Caco-2 (cell line): ENCODE results near the gene KMT5B. TPM values are rescaled to one million over a fixed set of nuclear protein-coding genes. Genes with fewer than 3 reads are reported as not detected.
A peak's percentile ranks its signal among the peaks of the same experiment; 100 is the strongest.

Experiments
- BruUV-seq: library from RNA; stranded (reverse); fragments of 400-500 nt; replicated peaks from 2 replicates; lab custom pipeline; 2021; lab: Mats Ljungman, UMichigan
- CTCF ChIA-PET: fragments of 300-600 bp; sonication (Branson Sonifier 250); formaldehyde crosslinking; loops from one replicate; lab custom pipeline; 2022; ENCODE audit warnings: antibody characterized with exemption; lab: Charles Lee
- POLR2A ChIA-PET: fragments of 300-600 bp; sonication (Branson Sonifier 250); formaldehyde crosslinking; loops from one replicate; lab custom pipeline; 2022; ENCODE audit warnings: antibody characterized with exemption; lab: Charles Lee
- DNase-seq, 2 experiments: peaks; one replicate each; pipeline versions ENCODE4 v3.0.0 to v3.0.0-alpha.2; 2020 to 2022
- H3K27me3 ChIP-seq: replicated peaks from 2 replicates; pipeline ENCODE4 v1.6.0; 2011; ENCODE audit warnings: low read length; ENCODE audit not compliant: control insufficient read depth, insufficient read depth
- H3K36me3 ChIP-seq: 2 replicates; pipeline ENCODE4 v1.5.1; 2011; ENCODE audit warnings: low read length; ENCODE audit not compliant: control insufficient read depth, insufficient read depth
- H3K4me1 ChIP-seq: fragments of 250-450 bp; sonication (Bioruptor Pico); 2 replicates; pipeline ENCODE4 v1.5.1; 2020; ENCODE audit warnings: mild to moderate bottlenecking
- H3K4me3 ChIP-seq: 2 replicates; pipeline ENCODE4 v1.5.1; 2011; ENCODE audit warnings: low read depth, mild to moderate bottlenecking, control low read depth, low read length
- H3K9me3 ChIP-seq: fragments of 250-450 bp; sonication (Bioruptor Pico); 2 replicates; pipeline ENCODE4 v1.5.1; 2020; ENCODE audit warnings: mild to moderate bottlenecking, moderate library complexity
- H3K27ac Mint-ChIP-seq: one replicate; pipeline ENCODE4 v1.8.0; 2022; ENCODE audit warnings: mixed read lengths; ENCODE audit not compliant: unreplicated experiment
- H3K27me3 Mint-ChIP-seq: one replicate; pipeline ENCODE4 v1.8.0; 2022; ENCODE audit warnings: mixed read lengths; ENCODE audit not compliant: insufficient read depth, unreplicated experiment
- H3K36me3 Mint-ChIP-seq: one replicate; pipeline ENCODE4 v1.8.0; 2022; ENCODE audit warnings: mild to moderate bottlenecking, mixed read lengths; ENCODE audit not compliant: insufficient read depth, unreplicated experiment
- H3K4me1 Mint-ChIP-seq: one replicate; pipeline ENCODE4 v1.8.0; 2022; ENCODE audit warnings: low read depth, mixed read lengths; ENCODE audit not compliant: unreplicated experiment
- H3K4me3 Mint-ChIP-seq: one replicate; pipeline ENCODE4 v1.8.0; 2022; ENCODE audit warnings: mild to moderate bottlenecking, moderate library complexity, mixed read lengths; ENCODE audit not compliant: unreplicated experiment
- H3K9me3 Mint-ChIP-seq: one replicate; pipeline ENCODE4 v1.8.0; 2022; ENCODE audit warnings: mixed read lengths; ENCODE audit not compliant: unreplicated experiment
- intact Hi-C: fragments of 100-400 bp; cut with micrococcal nuclease; formaldehyde crosslinking; loops from one replicate; pipeline ENCODE4 v1.10.0; 2022; ENCODE audit not compliant: unreplicated experiment
- total RNA-seq: library from RNA; stranded (reverse); gene quantifications from 2 replicates; pipeline ENCODE4 v1.2.3, GENCODE V29; 2022
- TF ChIP-seq, protein P1 (sequence below), 2 experiments: fragments of 200-600 bp in 1 of 2; IDR thresholded peaks; 1 replicate in 1 of 2; 2 replicates in 1 of 2; pipeline versions ENCODE4 v1.5.1 to v1.8.0; 2011 to 2022; ENCODE audit warnings: antibody characterized with exemption in 1 of 2, control low read depth in 1 of 2, inconsistent platforms in 1 of 2, low read depth in 1 of 2, low read length in 1 of 2, mild to moderate bottlenecking in 1 of 2, moderate library complexity in 1 of 2; ENCODE audit not compliant: insufficient read depth in 1 of 2, severe bottlenecking in 1 of 2, unreplicated experiment in 1 of 2

KMT5B gene
- total RNA-seq, 1 experiment from 2014 or later, result 91.2 TPM

GRCh38 chr11:68206211-68206610, 6.9 kb downstream of the KMT5B start:
- Histone ChIP-seq H3K4me3 (no peak overlapping the region), H3K36me3 (no peaks in the 10 kb centered on the region), H3K9me3 (no peaks in the 10 kb centered on the region), H3K27me3 (no peaks in the 10 kb centered on the region), H3K4me1 (peaks cover 8% of the 10 kb centered on the region; the same call in 1 of the 2 replicates)
- no peaks in the 10 kb centered on the region for H3K27me3 Mint-ChIP-seq
- intact Hi-C loops, result loop anchor here (1.0 to 5.0 kb wide), 3 partner anchors 85 to 197 kb away; partner anchors contain the start of gene CHKA
- TF ChIP-seq, protein P1, sequence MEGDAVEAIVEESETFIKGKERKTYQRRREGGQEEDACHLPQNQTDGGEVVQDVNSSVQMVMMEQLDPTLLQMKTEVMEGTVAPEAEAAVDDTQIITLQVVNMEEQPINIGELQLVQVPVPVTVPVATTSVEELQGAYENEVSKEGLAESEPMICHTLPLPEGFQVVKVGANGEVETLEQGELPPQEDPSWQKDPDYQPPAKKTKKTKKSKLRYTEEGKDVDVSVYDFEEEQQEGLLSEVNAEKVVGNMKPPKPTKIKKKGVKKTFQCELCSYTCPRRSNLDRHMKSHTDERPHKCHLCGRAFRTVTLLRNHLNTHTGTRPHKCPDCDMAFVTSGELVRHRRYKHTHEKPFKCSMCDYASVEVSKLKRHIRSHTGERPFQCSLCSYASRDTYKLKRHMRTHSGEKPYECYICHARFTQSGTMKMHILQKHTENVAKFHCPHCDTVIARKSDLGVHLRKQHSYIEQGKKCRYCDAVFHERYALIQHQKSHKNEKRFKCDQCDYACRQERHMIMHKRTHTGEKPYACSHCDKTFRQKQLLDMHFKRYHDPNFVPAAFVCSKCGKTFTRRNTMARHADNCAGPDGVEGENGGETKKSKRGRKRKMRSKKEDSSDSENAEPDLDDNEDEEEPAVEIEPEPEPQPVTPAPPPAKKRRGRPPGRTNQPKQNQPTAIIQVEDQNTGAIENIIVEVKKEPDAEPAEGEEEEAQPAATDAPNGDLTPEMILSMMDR (IDR thresholded peaks at IDR 0.05; ENCODE audit: insufficient read depth in 1 of 2, low read depth in 1 of 2, low read length in 1 of 2, severe bottlenecking in 1 of 2, unreplicated experiment in 1 of 2), result peak; percentile 89 to 95
- no peak overlapping the region for H3K27ac Mint-ChIP-seq
- H3K9me3 Mint-ChIP-seq, result no peaks in the 10 kb centered on the region
- peak in 1 of 2 experiments; percentile 70 for DNase-seq
- H3K36me3 Mint-ChIP-seq, result peaks cover 6% of the 10 kb centered on the region
- ChIA-PET CTCF (interaction anchor here (0.6 to 1.7 kb wide), 6 partner anchors 10 to 971 kb away, joined by 3 to 6 read pairs (median 4); no protein-coding TSS in a partner anchor), POLR2A (interaction anchor here (0.7 kb wide), 1 partner anchor 66 kb away, joined by 3 read pairs; no protein-coding TSS in a partner anchor)
- no peak overlapping the region for H3K4me3 Mint-ChIP-seq
- BruUV-seq, result no TSS peak
- H3K4me1 Mint-ChIP-seq, result peaks cover 26% of the 10 kb centered on the region

DNA sequence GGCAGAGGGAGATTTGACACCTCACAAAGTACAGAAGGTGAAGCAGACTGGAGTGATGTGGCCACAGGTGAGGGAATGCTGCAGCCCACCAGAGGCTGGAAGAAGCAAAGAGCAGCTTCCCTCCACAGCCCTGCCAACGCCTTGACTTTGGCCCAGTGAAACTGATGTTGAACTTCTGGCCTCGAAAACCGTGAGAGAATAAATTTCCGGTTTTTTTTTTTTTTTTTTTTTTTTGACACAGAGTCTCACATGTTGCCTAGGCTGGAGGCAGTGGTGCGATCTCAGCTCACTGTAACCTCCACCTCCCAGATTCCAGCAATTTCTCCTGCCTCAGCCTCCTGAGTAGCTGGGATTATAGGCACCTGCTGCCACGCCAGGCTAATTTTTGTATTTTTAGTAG, 8.7 kb downstream of the KMT5B start:
- no peak for DNase-seq
- no peaks in the 10 kb centered on the region for H3K36me3 ChIP-seq
- H3K27me3 ChIP-seq, result no peaks in the 10 kb centered on the region
- no peaks in the 10 kb centered on the region for H3K9me3 ChIP-seq
- TF ChIP-seq, protein P1 (IDR thresholded peaks at IDR 0.05; ENCODE audit: insufficient read depth in 1 of 2, low read depth in 1 of 2, low read length in 1 of 2, severe bottlenecking in 1 of 2, unreplicated experiment in 1 of 2), result no peak
- no peak overlapping the region for H3K4me3 ChIP-seq
- Mint-ChIP-seq H3K4me1 (peaks cover 31% of the 10 kb centered on the region), H3K9me3 (no peaks in the 10 kb centered on the region), H3K27ac (no peak overlapping the region), H3K36me3 (peaks cover 6% of the 10 kb centered on the region), H3K4me3 (no peak overlapping the region), H3K27me3 (no peaks in the 10 kb centered on the region)
- CTCF ChIA-PET, result no interaction called here
- POLR2A ChIA-PET, result interaction anchor here (0.6 kb wide), 1 partner anchor 16 kb away, joined by 5 read pairs; no protein-coding TSS in a partner anchor
- no TSS peak for BruUV-seq
- H3K4me1 ChIP-seq, result peaks cover 7% of the 10 kb centered on the region; the same call in 1 of the 2 replicates
- intact Hi-C loops, result no loop called here

DNA sequence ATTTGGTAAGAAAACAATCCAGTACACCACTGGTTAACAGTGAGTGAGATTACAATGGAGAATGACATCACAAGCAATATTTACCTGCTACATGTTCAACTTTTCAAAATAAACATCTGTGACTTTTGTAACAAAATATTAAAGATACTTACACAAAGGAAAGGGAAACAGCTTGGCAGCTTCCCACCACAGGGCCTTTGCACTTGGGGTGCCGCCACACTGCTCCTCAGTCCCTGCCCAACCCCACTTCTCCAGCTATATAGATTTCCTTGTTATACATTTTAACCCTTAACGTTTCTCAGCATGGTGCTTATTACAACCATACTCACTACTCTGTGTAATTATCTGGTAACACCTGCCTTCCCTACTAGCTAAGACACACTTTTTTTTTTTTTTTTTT, 10.9 kb downstream of the KMT5B start:
- Histone ChIP-seq H3K4me3 (no peak overlapping the region), H3K4me1 (no peaks in the 10 kb centered on the region), H3K9me3 (no peaks in the 10 kb centered on the region), H3K36me3 (no peaks in the 10 kb centered on the region), H3K27me3 (no peaks in the 10 kb centered on the region)
- Mint-ChIP-seq H3K4me3 (no peak overlapping the region), H3K36me3 (peaks cover 6% of the 10 kb centered on the region), H3K4me1 (peaks cover 19% of the 10 kb centered on the region), H3K27ac (no peak overlapping the region), H3K9me3 (no peaks in the 10 kb centered on the region), H3K27me3 (no peaks in the 10 kb centered on the region)
- no TSS peak for BruUV-seq
- TF ChIP-seq, protein P1 (IDR thresholded peaks at IDR 0.05; ENCODE audit: insufficient read depth in 1 of 2, low read depth in 1 of 2, low read length in 1 of 2, severe bottlenecking in 1 of 2, unreplicated experiment in 1 of 2), result no peak
- intact Hi-C loops, result no loop called here
- POLR2A ChIA-PET, result interaction anchor here (0.5 kb wide), 1 partner anchor 96 kb away, joined by 3 read pairs; no protein-coding TSS in a partner anchor
- no peak for DNase-seq
- CTCF ChIA-PET, result interaction anchor here (0.7 kb wide), 1 partner anchor 135 kb away, joined by 3 read pairs; no protein-coding TSS in a partner anchor
